NCI-H1694 (cell line): ENCODE data around the gene PPWD1.
A peak's percentile ranks its signal among the peaks of the same experiment; 100 is the strongest.
"Not testable (repeated sequence)": the region's sequence is repeated elsewhere in the genome, so short reads cannot be mapped to it uniquely, and the experiment has no call there.

Source experiments
- DNase-seq: peaks from one replicate; lab custom pipeline; 2025; lab: John Stamatoyannopoulos, UW

Gene PPWD1

DNA sequence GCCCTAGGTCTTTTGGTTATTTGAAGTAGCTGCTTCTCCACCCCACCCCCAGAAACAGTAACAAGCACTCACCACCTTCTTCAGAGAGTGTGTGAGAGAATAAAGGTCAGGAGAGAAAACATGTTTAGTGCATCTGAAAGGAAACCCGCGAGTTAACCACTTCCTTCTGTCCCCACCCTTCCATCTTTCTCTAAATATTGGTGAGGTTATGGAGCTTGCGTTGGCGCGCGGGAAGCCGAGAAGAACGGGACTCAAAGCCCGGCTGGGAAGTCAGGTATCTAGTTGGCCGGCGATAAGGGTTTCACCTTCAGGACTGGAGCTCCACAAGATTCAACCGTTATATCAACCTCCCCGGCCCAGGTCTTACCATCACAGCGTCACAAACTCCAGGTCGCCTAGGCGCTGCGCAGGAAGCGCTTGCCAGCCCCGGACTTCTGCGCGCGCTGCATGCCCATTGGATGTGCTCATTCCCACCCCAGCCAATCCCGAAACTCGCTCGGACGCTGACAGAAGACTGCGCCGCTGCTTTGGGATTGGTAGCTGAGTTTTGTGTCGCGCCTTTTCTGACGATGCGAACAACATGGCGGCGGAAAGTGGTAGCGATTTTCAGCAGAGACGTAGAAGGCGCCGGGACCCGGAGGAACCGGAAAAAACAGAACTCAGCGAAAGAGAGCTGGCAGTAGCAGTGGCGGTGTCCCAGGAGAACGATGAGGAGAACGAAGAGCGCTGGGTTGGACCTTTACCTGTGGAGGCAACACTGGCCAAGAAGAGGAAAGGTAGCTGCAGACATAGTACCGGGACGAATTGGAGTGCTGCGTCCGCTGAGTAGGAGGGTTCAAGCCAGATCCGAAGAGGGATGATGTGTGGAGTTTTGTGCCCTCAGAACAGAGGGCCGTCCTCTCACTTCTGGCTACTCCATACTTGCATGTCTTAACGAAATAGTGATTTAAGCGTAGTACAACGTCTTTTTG, at the start of gene PPWD1, which contains the start of gene CENPK:
PPWD1 (plus strand) TSS at position 566 of the 971 bp plus-strand sequence; CDS start at position 581, 15 bp downstream.
CENPK (minus strand) TSS at position 438 of the 971 bp plus-strand sequence. CDS start 8,261 bp downstream, outside the sequence.
- peak; percentile 84 for DNase-seq

- no peak for DNase-seq
Measured at GRCh38 chr5:65525726-65526125, 37.4 kb upstream of the PPWD1 start.

DNA sequence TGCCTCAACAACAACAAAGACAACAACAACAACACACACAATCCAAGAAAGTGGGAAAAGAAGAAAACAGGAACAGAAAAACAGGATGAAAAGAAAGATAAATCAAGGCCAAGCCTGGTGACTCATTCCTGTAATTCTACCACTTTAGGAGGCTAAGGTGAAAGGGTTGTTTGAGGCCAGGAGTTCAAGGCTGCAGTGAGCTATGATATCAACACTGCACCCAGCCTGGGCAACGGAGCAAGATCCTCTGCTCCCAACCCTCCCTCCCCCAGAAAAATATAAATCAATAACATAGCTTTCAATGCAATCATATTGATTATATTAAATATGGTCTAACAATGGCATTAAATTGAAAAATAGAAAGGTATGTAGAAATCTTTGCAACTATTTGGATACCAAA, 32.2 kb upstream of the PPWD1 start:
- no peak for DNase-seq

GRCh38 chr5:65535529-65535987, 27.5 kb upstream of the PPWD1 start:
- no peak for DNase-seq

GRCh38 chr5:65539827-65540226, 23.3 kb upstream of the PPWD1 start:
- DNase-seq = no peak

DNA sequence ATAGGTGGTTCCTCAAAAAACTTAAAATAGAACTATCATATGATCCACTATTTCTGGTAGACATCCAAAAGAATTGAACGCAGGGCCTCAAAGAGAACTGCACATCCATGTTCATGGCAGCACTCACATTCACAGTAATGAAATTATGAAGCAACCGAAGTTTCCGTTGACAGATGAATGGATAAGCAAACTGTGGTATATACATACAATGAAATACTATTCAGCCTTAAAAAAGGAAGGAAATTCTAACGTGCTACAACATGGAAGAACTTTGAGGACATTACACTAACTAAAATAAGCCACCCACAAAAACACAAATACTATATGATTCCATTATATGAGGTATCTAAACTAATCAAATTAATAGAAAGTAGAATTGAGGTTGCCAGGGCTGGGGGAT, 18.6 kb upstream of the PPWD1 start:
- no peak for DNase-seq

GRCh38 chr5:65546141-65546540, 17.0 kb upstream of the PPWD1 start:
- no peak for DNase-seq

DNA sequence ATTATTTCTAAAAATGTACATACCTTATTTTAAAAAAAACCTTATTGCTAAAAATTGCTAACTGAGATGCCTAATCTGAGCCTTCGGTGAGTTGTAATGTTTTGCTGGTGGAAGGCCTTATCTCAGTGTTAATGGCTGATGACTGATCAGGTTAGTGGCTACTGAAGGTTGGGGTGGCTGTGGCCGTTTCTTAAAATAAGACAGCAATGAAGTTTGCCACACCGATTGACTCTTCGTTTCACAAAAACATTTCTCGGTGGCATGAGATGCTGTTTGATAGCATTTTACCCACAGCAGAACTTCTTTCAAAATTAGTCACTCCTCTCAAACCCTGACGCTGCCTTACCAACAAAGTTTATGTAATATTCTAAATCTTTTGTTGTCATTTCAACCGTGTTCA, 14.8 kb upstream of the PPWD1 start:
- no peak for DNase-seq

DNA sequence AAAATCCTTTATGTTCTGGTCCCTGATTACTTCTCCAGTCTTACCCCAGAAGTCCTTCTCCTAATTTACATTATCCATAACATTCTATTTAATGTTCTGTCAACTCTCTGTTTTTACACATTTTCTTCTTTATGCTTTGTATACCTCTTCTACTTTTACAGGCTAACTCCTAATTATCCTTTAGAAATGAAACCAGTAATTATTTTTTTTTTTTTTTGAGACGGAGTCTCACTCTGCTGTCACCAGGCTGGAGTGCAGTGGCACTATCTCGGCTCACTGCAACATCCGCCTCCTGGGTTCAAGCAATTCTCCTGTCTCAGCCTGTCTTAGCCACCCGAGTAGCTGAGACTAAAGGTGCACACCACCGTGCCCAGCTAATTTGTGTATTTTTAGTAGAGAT, 9.2 kb upstream of the PPWD1 start:
- no peak for DNase-seq

GRCh38 chr5:65555287-65555686, 7.8 kb upstream of the PPWD1 start:
- no peak for DNase-seq

- no peak for DNase-seq
Measured at GRCh38 chr5:65556181-65556580, 6.9 kb upstream of the PPWD1 start.

DNA sequence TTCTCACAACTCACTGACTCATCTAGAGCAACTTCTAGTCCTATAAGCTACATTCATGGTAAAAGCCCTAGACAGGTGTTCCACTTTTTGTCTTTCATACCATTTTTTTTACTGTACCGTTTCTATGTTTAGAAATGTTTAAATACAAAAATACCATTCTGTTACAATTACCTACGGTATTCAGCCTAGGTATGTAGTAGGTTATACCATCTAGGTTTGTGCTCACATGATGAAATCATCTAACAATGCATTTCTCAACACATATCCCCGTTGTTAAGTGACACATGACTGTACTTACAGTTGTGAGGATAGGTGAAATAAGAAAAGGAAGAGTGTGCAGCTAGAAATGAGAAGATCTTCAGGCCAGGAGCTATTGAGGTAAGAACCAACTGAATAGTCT, 6.4 kb upstream of the PPWD1 start:
- DNase-seq = no peak

GRCh38 chr5:65563777-65564176, 681 bp downstream of the PPWD1 start:
- DNase-seq = no peak

GRCh38 chr5:65566505-65566904, 3.4 kb downstream of the PPWD1 start:
- no peak for DNase-seq

DNA sequence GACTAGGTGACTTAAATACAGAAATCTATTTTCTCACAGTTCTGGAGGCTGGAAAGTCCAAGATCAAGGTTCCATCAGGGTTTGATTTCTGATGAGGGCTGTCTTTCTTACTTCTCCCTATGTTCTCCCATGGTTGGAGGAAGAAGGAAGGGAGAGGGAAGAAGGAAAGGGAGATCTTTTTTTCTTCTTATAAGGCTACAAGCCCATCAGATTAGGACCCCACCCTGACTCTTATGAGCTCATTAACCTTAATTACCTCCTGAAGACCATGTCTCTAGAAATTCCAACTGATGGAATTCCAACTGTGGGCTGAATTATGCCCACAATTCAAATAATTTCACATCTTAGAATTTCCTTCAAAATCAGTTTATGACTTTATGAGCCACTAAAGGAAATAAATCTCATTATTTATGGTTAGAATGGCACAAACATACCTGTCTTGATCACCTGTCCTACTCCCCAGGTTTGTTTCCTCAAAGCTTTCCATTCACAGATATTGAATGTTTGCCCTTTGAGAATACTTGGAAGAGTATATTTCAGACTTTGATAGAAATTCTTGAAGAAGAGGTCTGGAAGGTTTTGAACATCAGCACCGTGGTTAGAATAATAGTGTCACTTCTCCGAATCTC, 7.6 kb downstream of the PPWD1 start:
- DNase-seq = no peak

GRCh38 chr5:65577141-65577540, 14.0 kb downstream of the PPWD1 start:
- no peak for DNase-seq

GRCh38 chr5:65588694-65589093, 25.6 kb downstream of the PPWD1 start:
- DNase-seq = no peak

DNA sequence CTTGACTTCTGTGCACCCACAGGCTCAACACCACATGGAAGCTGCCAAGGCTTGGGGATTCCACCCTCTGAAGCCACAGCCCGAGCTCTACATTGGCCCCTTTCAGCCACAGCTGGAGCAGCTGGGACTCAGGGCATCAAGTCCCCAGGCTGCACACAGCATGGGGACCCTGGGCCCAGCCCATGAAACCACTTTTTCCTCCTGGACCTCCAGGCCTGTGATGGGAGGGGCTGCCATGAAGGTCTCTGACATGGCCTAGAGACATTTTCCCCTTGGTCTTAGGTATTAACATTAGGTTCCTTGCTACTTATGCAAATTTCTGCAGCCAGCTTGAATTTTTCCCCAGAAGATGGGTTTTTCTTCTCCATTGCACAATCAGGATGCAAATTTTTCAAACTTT, 38.7 kb downstream of the PPWD1 start:
- DNase-seq = not testable (repeated sequence)

DNA sequence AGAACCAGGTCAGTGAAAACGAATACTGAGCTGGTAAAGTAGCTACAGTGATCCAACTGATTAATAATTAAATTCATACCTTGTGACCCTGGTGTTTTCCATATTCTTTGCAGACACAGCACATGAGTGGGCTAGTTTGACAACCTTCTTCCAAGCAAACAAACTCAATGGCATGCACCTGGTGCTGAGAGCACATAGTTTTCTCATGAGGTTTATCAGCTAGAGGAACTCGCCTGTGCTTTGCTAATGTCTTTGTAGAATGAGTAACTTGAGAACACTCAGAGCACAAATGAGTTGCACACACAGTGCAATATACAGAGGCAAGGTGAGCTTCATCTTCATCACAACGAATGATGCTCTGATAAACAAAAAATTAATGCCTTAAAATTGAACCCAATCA, 48.4 kb downstream of the PPWD1 start:
- DNase-seq = no peak

GRCh38 chr5:65612298-65612907, 49.3 kb downstream of the PPWD1 start:
- DNase-seq = no peak

DNA sequence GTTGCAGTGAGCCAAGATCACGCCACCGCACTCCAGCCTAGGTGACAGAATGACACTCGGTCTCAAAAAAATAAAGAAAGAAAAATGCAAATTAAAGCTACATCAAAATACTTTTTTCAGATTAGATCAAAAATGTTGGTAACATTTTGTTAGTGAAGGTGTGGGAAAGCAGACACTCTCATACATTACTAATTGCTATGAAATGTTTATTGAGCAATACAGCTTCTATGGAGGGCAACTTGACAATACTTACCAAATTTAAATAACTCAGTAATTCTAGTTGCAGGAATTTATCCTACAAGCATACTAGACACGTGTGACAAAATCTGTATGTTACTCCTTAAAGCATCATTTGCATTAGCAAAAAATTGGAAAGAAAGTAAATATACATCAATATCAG, 56.9 kb downstream of the PPWD1 start:
- no peak for DNase-seq

DNA sequence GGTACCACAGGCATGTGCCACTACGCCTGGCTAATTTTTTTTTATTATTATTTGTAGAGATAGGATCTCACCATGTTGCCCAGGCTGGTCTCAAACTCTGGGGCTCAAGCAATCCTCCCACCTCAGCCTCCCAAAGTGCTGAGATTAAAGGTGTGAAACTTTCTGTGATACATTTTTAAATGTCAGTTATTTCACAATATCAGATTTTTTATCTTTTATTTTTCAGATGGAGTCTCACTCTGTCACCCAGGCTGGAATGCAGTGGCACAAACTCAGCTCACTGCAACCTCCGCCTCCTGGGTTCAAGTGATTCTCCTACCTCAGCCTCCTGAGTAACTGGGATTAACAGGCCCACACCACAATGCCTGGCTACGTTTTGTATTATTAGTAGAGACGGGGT, 58.9 kb downstream of the PPWD1 start:
- not testable (repeated sequence) for DNase-seq

DNA sequence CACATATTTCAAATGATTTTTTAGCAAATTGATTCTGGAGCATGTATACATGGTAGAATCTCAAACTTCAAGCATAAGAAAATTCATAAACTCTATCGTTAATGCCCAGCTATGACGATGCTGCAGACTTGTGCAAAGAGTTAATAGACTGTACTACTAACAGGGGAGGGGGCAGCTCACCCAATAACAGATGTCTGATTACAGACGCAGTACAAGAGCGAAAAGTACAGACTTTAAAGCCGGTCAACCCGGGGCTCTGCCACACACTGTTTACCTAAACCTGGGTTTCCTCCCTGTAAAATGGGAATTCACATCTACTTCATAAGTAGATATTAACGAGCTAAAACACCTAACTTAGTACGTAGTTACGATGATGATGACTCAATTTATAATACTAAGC, 60.4 kb downstream of the PPWD1 start:
- DNase-seq = no peak
